Neutrophil (primary cell): ENCODE results near the gene NDST1.

ENCODE experiments used
- H3K27ac ChIP-seq: fragments of 200-600 bp; sonication (generic); 2 replicates; pipeline ENCODE4 v1.5.1; 2016; ENCODE audit warnings: mild to moderate bottlenecking, moderate library complexity
- H3K27me3 ChIP-seq: fragments of 200-600 bp; sonication (generic); 2 replicates; pipeline ENCODE4 v1.6.0; 2016; ENCODE audit warnings: mild to moderate bottlenecking
- H3K36me3 ChIP-seq: fragments of 200-600 bp; sonication (generic); 2 replicates; pipeline ENCODE4 v1.5.1; 2017
- H3K4me1 ChIP-seq, 2 experiments: fragments of 200-600 bp in 1 of 2; sonication (generic) in 1 of 2; 1 replicate in 1 of 2; 2 replicates in 1 of 2; pipeline versions ENCODE4 v1.5.1 to v1.6.1; 2013 to 2016; ENCODE audit warnings: low read depth in 1 of 2, low read length in 1 of 2, mild to moderate bottlenecking in 1 of 2, moderate library complexity in 1 of 2; ENCODE audit not compliant: control insufficient read depth in 1 of 2, insufficient read depth in 1 of 2
- H3K4me3 ChIP-seq, 2 experiments: fragments of 200-600 bp in 1 of 2; sonication (generic) in 1 of 2; 1 replicate in 1 of 2; 2 replicates in 1 of 2; pipeline ENCODE4 v1.5.1; 2013 to 2016; ENCODE audit warnings: low read depth in 1 of 2, low read length in 1 of 2, mild to moderate bottlenecking in 1 of 2, moderate library complexity in 1 of 2
- H3K9me3 ChIP-seq: fragments of 200-600 bp; sonication (generic); 2 replicates; pipeline ENCODE4 v1.5.1; 2016
- CTCF ChIP-seq: fragments of 200-600 bp; sonication (generic); IDR thresholded peaks from 2 replicates; pipeline ENCODE4 v1.5.1; 2016; ENCODE audit warnings: antibody characterized with exemption

Gene NDST1

GRCh38 chr5:150595466-150596031 is 87.6 kb downstream of the NDST1 start:
- Histone ChIP-seq H3K27ac (no peak overlapping the region), H3K4me1 (peaks cover 14 to 22% of the 10 kb centered on the region in 2 experiments), H3K9me3 (no peaks in the 10 kb centered on the region), H3K27me3 (peaks cover 5% of the 10 kb centered on the region), H3K4me3 (no peak overlapping the region), H3K36me3 (no peaks in the 10 kb centered on the region)
- TF ChIP-seq CTCF = no peak

DNA sequence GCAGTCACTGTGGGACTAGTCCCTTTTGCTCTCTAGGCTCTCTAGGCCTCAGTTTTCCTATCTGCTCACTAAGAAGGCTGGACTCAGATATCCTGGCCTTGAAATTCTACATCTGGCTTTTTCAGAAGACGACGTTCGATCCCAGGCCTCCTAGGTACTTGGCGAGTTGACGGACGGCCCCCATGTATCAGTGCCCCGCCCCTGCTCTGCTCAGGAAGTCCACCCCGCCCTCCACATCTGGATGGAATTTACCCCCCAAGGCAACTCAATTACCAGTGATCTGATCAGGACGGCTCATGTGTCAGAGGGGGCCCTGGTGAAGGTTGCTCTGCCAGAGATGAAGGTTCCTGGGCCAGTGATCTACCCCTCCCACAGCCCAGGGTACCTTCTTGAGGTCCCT is 88.4 kb downstream of the NDST1 start:
- peaks cover 5% of the 10 kb centered on the region for H3K27me3 ChIP-seq

DNA sequence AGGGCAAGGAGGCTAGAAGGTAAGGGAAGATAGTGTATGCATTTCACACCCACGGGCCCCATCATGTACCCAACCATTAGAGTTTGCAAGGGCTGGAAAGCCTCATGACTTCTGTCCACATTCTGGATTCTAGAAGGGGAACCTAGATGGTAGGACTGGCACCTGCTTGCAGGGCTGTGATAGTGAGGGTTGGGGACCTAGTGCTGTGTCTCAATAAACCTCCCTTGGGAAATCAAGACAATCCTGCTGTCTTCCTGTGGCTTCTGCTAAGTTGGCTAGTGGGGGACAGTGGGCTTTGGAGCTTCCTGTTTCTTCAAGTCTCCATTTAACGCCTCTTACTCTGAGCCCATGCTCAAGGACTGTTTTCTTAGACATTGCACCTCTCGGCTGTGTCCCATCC is 88.9 kb downstream of the NDST1 start:
- Histone ChIP-seq H3K4me1 (peaks cover 14 to 22% of the 10 kb centered on the region in 2 experiments), H3K27ac (no peak overlapping the region), H3K4me3 (no peak overlapping the region), H3K9me3 (no peaks in the 10 kb centered on the region), H3K36me3 (no peaks in the 10 kb centered on the region), H3K27me3 (peaks cover 5% of the 10 kb centered on the region)
- no peak for TF ChIP-seq CTCF

More for the DNA sequence above, 88.4 kb downstream of the NDST1 start:
- H3K4me3 ChIP-seq = no peak overlapping the region
- no peaks in the 10 kb centered on the region for H3K36me3 ChIP-seq
- no peak overlapping the region for H3K27ac ChIP-seq
- no peaks in the 10 kb centered on the region for H3K9me3 ChIP-seq
- no peak for TF ChIP-seq CTCF
- H3K4me1 ChIP-seq = peaks cover 14 to 22% of the 10 kb centered on the region in 2 experiments

- Histone ChIP-seq H3K27me3 (peaks cover 5% of the 10 kb centered on the region), H3K27ac (no peak overlapping the region), H3K4me1 (peaks cover 14 to 22% of the 10 kb centered on the region in 2 experiments), H3K4me3 (no peak overlapping the region), H3K36me3 (no peaks in the 10 kb centered on the region), H3K9me3 (no peaks in the 10 kb centered on the region)
- no peak for TF ChIP-seq CTCF
These were observed 90.1 kb downstream of the NDST1 start for GRCh38 chr5:150598006-150598405.

- Histone ChIP-seq H3K9me3 (no peaks in the 10 kb centered on the region), H3K4me1 (peaks cover 14 to 22% of the 10 kb centered on the region in 2 experiments), H3K36me3 (no peaks in the 10 kb centered on the region), H3K27ac (no peak overlapping the region), H3K4me3 (no peak overlapping the region), H3K27me3 (peaks cover 5% of the 10 kb centered on the region)
- no peak for TF ChIP-seq CTCF
These were observed 90.9 kb downstream of the NDST1 start for GRCh38 chr5:150598821-150599273.
